Measurements from ENCODE around the gene CEMP1.

The CEMP1 gene

DNA sequence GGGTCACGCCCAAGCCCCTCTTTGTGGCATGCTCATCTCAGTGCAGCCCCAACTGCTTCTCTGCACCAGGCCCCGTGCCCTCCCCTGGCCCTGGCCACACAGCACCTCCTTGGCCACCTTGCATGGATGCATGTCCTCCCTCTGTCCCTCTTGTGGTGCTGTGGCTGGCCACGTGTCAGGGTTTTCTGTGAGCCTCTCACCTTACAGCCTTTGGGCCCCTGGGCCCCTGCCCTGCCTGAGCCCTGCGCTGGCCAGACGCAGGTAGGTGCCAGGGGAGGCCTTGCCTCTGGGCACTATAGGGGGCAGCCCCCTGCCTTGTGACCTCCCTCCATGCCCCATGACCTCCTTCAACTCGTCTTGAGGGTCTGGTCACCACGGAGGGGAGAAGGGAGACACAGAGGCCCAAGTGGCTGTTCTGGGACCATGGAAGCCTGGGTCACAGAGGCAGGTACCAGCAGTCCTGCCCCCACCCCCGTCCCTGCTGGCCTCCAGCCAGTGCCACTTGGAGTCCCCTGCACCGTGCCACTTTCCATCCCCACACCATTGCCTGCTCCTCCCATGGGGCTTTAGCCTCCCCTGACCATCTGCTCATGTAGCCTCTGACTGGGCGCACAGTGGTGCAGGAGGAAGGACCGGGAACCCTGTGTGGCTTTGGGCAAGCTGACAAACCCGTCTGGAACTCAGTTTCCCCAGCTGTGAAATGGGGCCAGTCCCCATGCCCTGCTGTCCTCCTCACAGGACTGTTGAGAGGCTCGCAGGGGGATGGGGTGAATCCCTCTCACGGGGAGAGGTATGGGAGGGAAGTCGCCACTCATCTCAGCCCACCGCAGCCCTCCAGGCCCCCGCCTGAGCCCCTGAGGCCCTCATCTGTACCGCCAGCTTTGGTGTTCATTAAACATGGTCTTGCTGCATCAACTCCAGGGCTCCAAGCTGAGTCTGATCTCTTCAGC, 29.0 kb downstream of the CEMP1 start:
- TF ChIP-seq, protein P1, sequence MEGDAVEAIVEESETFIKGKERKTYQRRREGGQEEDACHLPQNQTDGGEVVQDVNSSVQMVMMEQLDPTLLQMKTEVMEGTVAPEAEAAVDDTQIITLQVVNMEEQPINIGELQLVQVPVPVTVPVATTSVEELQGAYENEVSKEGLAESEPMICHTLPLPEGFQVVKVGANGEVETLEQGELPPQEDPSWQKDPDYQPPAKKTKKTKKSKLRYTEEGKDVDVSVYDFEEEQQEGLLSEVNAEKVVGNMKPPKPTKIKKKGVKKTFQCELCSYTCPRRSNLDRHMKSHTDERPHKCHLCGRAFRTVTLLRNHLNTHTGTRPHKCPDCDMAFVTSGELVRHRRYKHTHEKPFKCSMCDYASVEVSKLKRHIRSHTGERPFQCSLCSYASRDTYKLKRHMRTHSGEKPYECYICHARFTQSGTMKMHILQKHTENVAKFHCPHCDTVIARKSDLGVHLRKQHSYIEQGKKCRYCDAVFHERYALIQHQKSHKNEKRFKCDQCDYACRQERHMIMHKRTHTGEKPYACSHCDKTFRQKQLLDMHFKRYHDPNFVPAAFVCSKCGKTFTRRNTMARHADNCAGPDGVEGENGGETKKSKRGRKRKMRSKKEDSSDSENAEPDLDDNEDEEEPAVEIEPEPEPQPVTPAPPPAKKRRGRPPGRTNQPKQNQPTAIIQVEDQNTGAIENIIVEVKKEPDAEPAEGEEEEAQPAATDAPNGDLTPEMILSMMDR (conservative IDR thresholded peaks at IDR 0.05; ENCODE audit: low read depth): no peak
- H3K27ac ChIP-seq: peak overlapping the region; percentile 49
- ChIA-PET POLR2A (ENCODE audit: low non-redundant PET) (no interaction called here), CTCF (interaction anchor here (0.6 to 2.5 kb wide), 13 partner anchors 8 to 1617 kb away, joined by 3 to 14 read pairs (median 5); partner anchors contain the start of genes ATP6V0C, CASKIN1, CCNF and TBC1D24)
- no peak for DNase-seq (ENCODE audit: low spot score)

DNA sequence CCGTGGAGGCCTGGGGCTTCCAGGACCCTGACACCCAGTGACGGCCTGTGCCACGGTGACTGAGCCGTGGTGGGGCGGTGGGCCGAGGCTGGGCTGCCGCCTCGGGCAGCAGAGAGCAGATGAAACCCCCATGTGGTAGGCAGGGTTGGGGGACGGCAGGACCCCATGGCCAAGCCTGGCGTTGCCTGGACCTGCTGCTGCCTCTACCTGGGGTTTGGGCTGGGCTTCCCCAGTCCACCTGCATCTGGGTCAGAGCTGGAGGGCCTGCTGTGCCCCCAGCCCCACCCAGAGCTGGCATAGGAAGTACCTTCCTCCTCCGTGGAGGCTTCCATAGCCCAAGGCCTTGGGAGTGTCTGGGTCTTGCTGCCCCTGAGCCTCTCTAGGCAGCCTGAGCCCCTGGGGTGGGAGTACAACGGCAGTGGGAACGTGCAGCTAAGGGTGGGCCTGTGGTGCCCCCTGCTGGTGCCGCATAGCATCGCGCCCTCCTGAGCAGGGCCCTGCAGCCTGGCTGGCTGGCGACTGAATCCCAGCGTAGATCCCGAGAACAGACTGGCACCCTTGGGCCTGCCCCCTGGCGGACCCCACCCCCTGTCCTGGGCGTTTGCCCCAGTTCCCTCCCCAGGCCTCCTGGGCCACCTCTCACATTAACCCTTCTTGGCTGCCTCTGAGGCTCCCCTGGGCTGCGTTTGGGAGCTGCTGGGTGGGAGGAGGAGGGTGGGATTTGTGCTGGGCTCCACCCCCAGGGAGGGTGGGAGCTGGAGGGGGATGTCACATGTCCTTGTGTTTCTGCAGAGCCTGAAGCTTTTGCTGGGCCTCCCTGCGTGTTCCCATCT, 30.1 kb downstream of the CEMP1 start:
- DNase-seq (ENCODE audit: low spot score): peak; percentile 55
- POLR2A ChIA-PET (ENCODE audit: low non-redundant PET): no interaction called here
- TF ChIP-seq, protein P1 (conservative IDR thresholded peaks at IDR 0.05; ENCODE audit: low read depth): peak; percentile 91
- H3K27ac ChIP-seq: peak overlapping the region; percentile 10; the same call in 1 of the 2 replicates
- CTCF ChIA-PET: interaction anchor here (0.6 to 2.5 kb wide), 25 partner anchors 11 to 1616 kb away, joined by 3 to 14 read pairs (median 4); partner anchors contain the start of genes ATP6V0C, CASKIN1, CCNF and NTN3

DNA sequence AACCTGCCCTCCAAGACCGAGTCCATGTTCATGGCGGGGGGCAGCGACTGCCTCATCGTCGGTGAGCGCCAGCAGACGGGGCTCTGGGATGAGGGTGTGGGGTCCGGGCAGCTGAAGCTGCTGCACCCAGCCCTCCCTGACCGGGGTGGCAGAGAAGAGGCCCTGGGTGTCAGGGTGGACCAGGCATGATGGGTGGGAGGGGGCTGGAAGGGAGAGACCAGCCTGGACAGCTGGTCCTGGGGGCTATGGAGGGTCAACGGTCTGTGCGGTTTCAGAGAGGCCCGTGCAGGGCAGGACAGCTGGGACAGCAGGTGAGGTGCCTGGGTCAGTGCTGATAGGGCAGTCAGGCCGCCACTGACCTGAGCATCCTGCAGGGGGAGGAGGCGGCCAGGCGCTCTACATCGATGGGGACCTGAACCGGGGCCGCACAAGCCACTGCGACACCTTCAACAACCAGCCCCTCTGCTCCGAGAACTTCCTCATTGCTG, 30.7 kb downstream of the CEMP1 start:
- CTCF ChIA-PET: interaction anchor here (0.6 to 2.5 kb wide), 17 partner anchors 12 to 306 kb away, joined by 3 to 14 read pairs (median 5); partner anchors contain the start of genes ATP6V0C, CCNF, NTN3 and TBC1D24
- POLR2A ChIA-PET (ENCODE audit: low non-redundant PET): no interaction called here
- TF ChIP-seq, protein P1 (conservative IDR thresholded peaks at IDR 0.05; ENCODE audit: low read depth): no peak
- 0 out of 2 replicates have a peak overlapping the region, but pooled peaks have one; percentile 10 for H3K27ac ChIP-seq
- DNase-seq (ENCODE audit: low spot score): no peak

DNA sequence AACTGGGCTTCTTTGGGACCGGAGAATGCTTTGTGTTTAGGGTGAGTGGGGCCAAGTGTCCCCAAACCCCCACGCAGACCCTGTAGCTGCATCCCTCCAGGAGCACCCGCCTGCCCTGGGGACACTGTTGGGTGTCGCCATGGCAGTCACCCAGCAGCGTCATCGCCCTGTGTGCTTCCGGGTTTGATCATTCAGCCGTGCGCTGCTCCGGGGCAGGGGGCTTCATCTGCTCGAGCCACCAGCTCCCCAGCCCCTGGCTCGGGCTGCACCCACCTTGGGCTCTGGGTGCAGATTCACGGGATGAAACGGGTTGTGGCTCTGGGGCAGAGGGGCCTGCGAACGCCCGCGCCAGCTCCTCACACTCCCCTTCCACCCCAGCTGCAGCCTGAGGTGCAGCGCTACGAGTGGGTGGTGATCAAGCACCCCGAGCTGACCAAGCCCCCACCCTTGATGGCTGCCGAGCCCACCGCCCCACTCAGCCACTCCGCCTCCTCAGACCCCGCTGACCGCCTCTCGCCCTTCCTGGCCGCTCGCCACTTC, 31.2 kb downstream of the CEMP1 start:
- DNase-seq (ENCODE audit: low spot score): no peak
- POLR2A ChIA-PET (ENCODE audit: low non-redundant PET): no interaction called here
- no peak overlapping the region for H3K27ac ChIP-seq
- CTCF ChIA-PET: interaction anchor here (0.6 to 2.5 kb wide), 6 partner anchors 16 to 190 kb away, joined by 3 to 14 read pairs (median 7); partner anchors contain the start of genes CCNF and TBC1D24
- TF ChIP-seq, protein P1 (conservative IDR thresholded peaks at IDR 0.05; ENCODE audit: low read depth): no peak

DNA sequence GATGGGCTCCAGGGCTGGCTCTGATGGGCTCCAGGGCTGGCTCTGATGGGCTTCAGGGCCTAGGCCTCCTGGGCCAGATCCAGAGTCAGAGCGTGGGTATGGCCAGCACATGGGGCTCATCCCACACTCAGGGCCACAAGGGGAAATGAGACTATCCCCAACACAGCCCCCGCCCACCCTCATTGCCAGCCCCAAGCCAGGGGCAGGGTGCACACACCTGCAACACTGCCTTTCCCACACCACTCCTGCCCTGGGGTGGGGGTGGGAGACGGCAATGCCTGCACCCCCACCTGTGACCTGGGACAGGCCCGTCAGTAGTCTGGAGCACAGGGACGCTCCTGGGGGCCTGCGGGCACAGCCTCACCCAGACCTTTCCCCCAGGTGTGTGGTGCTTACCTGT, 31.8 kb downstream of the CEMP1 start:
- POLR2A ChIA-PET (ENCODE audit: low non-redundant PET): no interaction called here
- TF ChIP-seq, protein P1 (conservative IDR thresholded peaks at IDR 0.05; ENCODE audit: low read depth): no peak
- H3K27ac ChIP-seq: 0 out of 2 replicates have a peak overlapping the region, but pooled peaks have one; percentile 63
- no peak for DNase-seq (ENCODE audit: low spot score)
- CTCF ChIA-PET: interaction anchor here (1.0 to 2.5 kb wide), 2 partner anchors 70 to 305 kb away, joined by 3 to 14 read pairs; partner anchors contain the start of gene CCNF

Data from RWPE1 (cell line).